Neural cell (in vitro differentiated cells): ENCODE measurements around the gene NRCAM. TPM values are rescaled to one million over a fixed set of nuclear protein-coding genes. Genes with fewer than 3 reads are reported as not detected.
"Not testable (repeated sequence)": the region's sequence is repeated elsewhere in the genome, so short reads cannot be mapped to it uniquely, and the experiment has no call there.

Source experiments
- H2AFZ ChIP-seq: fragments of 200-600, 300-800 bp; sonication (generic), shearing (Covaris generic); 2 replicates; pipeline ENCODE4 v1.6.0; 2014; ENCODE audit warnings: low read depth, mild to moderate bottlenecking, antibody characterized with exemption, low read length, moderate library complexity
- H3F3A ChIP-seq: fragments of 200-600 bp; shearing (Covaris generic); 2 replicates; pipeline ENCODE4 v1.6.1; 2016; ENCODE audit warnings: mild to moderate bottlenecking, moderate library complexity, mixed read lengths, antibody characterized with exemption, low read length; ENCODE audit not compliant: insufficient read depth, poor library complexity, severe bottlenecking
- H3K27ac ChIP-seq: fragments of 200-600, 300-800 bp; sonication (generic), shearing (Covaris generic); 2 replicates; pipeline ENCODE4 v1.5.1; 2014; ENCODE audit warnings: mild to moderate bottlenecking, low read length, moderate library complexity
- H3K27me3 ChIP-seq: fragments of 300-800, 200-600 bp; sonication (generic), shearing (Covaris generic); 2 replicates; pipeline ENCODE4 v1.6.0; 2014; ENCODE audit warnings: mild to moderate bottlenecking, low read depth, low read length, moderate library complexity; ENCODE audit not compliant: insufficient read depth
- H3K36me3 ChIP-seq: fragments of 300-800, 200-600 bp; sonication (generic), shearing (Covaris generic); 2 replicates; pipeline ENCODE4 v1.5.1; 2014; ENCODE audit warnings: mild to moderate bottlenecking, antibody characterized with exemption, low read length, moderate library complexity; ENCODE audit not compliant: insufficient read depth
- H3K4me2 ChIP-seq: fragments of 300-800, 200-600 bp; sonication (generic), shearing (Covaris generic); 2 replicates; pipeline ENCODE4 v1.6.0; 2014; ENCODE audit warnings: mild to moderate bottlenecking, low read length
- H3K4me3 ChIP-seq: fragments of 300-800, 200-600 bp; sonication (generic), shearing (Covaris generic); 2 replicates; pipeline ENCODE4 v1.5.1; 2014; ENCODE audit warnings: mild to moderate bottlenecking, low read length, moderate library complexity
- H3K79me2 ChIP-seq: fragments of 200-600 bp; shearing (Covaris generic); replicated peaks from 2 replicates; pipeline ENCODE4 v1.6.0; 2014; ENCODE audit warnings: mild to moderate bottlenecking, low read length, moderate library complexity; ENCODE audit not compliant: insufficient read depth
- H3K9ac ChIP-seq: fragments of 300-800, 200-600 bp; sonication (generic), shearing (Covaris generic); 2 replicates; pipeline ENCODE4 v1.6.1; 2016; ENCODE audit warnings: mild to moderate bottlenecking, low read length, mixed read lengths
- H3K9me2 ChIP-seq: fragments of 200-600 bp; shearing (Covaris generic); 2 replicates; pipeline ENCODE4 v1.6.1; 2016; ENCODE audit warnings: mild to moderate bottlenecking, low read length, mixed read lengths; ENCODE audit not compliant: insufficient read depth
- H3K9me3 ChIP-seq: fragments of 200-600, 300-800 bp; sonication (generic), shearing (Covaris generic); 2 replicates; pipeline ENCODE4 v1.6.1; 2016; ENCODE audit warnings: mild to moderate bottlenecking, mixed run types, low read length, moderate library complexity, mixed read lengths
- H4K20me1 ChIP-seq: fragments of 200-600 bp; shearing (Covaris generic); 2 replicates; pipeline ENCODE4 v1.6.1; 2016; ENCODE audit warnings: mild to moderate bottlenecking, mixed run types; ENCODE audit not compliant: insufficient read depth
- EP300 ChIP-seq: fragments of 450-650 bp; conservative IDR thresholded peaks from 2 replicates; pipeline ENCODE4 v1.6.1; 2014; ENCODE audit warnings: antibody characterized with exemption, mild to moderate bottlenecking, moderate library complexity; ENCODE audit not compliant: poor library complexity, severe bottlenecking
- EZH2 ChIP-seq: fragments of 200-600, 300-800 bp; shearing (Covaris generic), sonication (generic); IDR thresholded peaks from 2 replicates; pipeline ENCODE4 v1.6.1; 2014; ENCODE audit warnings: antibody characterized with exemption, low read length, borderline replicate concordance, mild to moderate bottlenecking; ENCODE audit not compliant: insufficient read depth, poor library complexity, severe bottlenecking
- MXI1 ChIP-seq: fragments of 450-650 bp; conservative IDR thresholded peaks from 2 replicates; pipeline ENCODE4 v1.6.1; 2014; ENCODE audit warnings: antibody characterized with exemption, mild to moderate bottlenecking; ENCODE audit not compliant: poor library complexity, severe bottlenecking
- POLR2AphosphoS5 ChIP-seq: IDR thresholded peaks from 2 replicates; pipeline ENCODE4 v1.6.1; 2012
- RAD21 ChIP-seq: fragments of 450-650 bp; conservative IDR thresholded peaks from 2 replicates; pipeline ENCODE4 v1.6.1; 2014; ENCODE audit warnings: antibody characterized with exemption, mild to moderate bottlenecking, moderate library complexity
- SMC3 ChIP-seq: fragments of 450-650 bp; conservative IDR thresholded peaks from 2 replicates; pipeline ENCODE4 v1.6.1; 2014; ENCODE audit warnings: antibody characterized with exemption, mild to moderate bottlenecking, moderate library complexity; ENCODE audit not compliant: poor library complexity
- TAF1 ChIP-seq: IDR thresholded peaks from 2 replicates; pipeline ENCODE4 v1.6.1; 2012; ENCODE audit warnings: low read depth
- polyA plus RNA-seq: library from polyadenylated mRNA; depleted of rRNA; stranded (reverse); fragments of >200 nt; gene quantifications from 2 replicates; pipeline ENCODE4 v1.2.3, GENCODE V29; 2014
- TF ChIP-seq, protein P1 (sequence below): fragments of 450-650 bp; IDR thresholded peaks from 2 replicates; pipeline ENCODE4 v1.5.1; 2014; ENCODE audit warnings: antibody characterized with exemption, mild to moderate bottlenecking, moderate library complexity; ENCODE audit not compliant: poor library complexity, severe bottlenecking
- TF ChIP-seq, protein P2 (sequence below): IDR thresholded peaks from 2 replicates; pipeline ENCODE4 v1.6.1; 2012; ENCODE audit warnings: borderline replicate concordance

The NRCAM gene
- polyA plus RNA-seq, 1 donor from 2014 or later = 90.9 TPM

DNA sequence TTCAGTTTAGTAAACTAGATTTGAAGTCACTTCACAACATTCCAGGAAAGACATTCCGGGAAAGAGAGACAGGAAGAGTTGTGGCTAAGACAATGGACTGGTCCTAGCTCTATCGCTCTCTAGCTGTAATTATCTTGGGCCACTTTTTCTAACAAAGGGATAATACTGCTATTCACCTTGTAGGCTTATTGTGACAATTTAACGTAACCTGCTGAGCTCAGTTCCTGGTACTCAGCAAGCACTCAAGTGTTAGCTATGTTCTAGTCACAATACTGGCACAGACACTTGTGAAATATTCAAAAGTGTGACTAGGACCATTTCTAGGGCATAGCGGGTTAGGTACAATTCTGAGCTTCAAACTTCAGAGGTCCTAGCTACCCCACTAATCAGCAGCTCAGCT lies 12.0 kb upstream of the NRCAM start:
- Histone ChIP-seq H4K20me1 (no peaks in the 10 kb centered on the region), H3K36me3 (no peaks in the 10 kb centered on the region), H3K4me3 (no peak overlapping the region), H3F3A (no peaks in the 10 kb centered on the region), H2AFZ (no peak overlapping the region), H3K79me2 (no peaks in the 10 kb centered on the region), H3K27ac (no peak overlapping the region), H3K27me3 (no peaks in the 10 kb centered on the region), H3K9me3 (no peaks in the 10 kb centered on the region), H3K9ac (no peak overlapping the region), H3K4me2 (no peak overlapping the region), H3K9me2 (no peaks in the 10 kb centered on the region)
- no peak for TF ChIP-seq POLR2AphosphoS5
- TF ChIP-seq SMC3 = no peak
- TF ChIP-seq RAD21 = no peak
- no peak for TF ChIP-seq TAF1

DNA sequence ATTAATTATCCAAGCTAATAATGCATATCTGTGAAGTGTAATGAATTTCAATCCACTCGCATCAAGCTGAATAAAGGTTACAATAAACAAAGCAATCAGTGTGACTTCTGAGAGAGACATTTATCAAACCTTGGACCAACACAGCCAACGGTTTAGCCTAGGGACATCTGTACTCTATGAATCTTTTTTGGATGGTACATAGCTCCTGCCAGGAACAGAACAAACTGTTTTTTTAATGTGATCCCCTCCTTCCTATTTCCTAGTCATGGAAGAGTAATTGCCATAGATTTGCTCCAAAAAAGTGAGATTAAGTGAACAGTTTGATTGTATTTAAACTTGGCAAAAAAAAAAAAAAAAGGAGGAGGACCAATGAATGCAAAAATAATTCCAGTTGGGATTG lies 11.2 kb upstream of the NRCAM start:
- Histone ChIP-seq H3K79me2 (no peaks in the 10 kb centered on the region), H4K20me1 (no peaks in the 10 kb centered on the region), H3F3A (no peaks in the 10 kb centered on the region), H3K9ac (no peak overlapping the region), H3K27me3 (no peaks in the 10 kb centered on the region), H3K4me3 (no peak overlapping the region), H3K27ac (no peak overlapping the region), H3K9me3 (no peaks in the 10 kb centered on the region), H3K9me2 (no peaks in the 10 kb centered on the region), H3K4me2 (no peak overlapping the region), H2AFZ (no peak overlapping the region), H3K36me3 (no peaks in the 10 kb centered on the region)
- no peak for TF ChIP-seq EP300
- no peak for TF ChIP-seq POLR2AphosphoS5
- TF ChIP-seq, protein P1, sequence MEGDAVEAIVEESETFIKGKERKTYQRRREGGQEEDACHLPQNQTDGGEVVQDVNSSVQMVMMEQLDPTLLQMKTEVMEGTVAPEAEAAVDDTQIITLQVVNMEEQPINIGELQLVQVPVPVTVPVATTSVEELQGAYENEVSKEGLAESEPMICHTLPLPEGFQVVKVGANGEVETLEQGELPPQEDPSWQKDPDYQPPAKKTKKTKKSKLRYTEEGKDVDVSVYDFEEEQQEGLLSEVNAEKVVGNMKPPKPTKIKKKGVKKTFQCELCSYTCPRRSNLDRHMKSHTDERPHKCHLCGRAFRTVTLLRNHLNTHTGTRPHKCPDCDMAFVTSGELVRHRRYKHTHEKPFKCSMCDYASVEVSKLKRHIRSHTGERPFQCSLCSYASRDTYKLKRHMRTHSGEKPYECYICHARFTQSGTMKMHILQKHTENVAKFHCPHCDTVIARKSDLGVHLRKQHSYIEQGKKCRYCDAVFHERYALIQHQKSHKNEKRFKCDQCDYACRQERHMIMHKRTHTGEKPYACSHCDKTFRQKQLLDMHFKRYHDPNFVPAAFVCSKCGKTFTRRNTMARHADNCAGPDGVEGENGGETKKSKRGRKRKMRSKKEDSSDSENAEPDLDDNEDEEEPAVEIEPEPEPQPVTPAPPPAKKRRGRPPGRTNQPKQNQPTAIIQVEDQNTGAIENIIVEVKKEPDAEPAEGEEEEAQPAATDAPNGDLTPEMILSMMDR = no peak
- TF ChIP-seq RAD21 = no peak
- no peak for TF ChIP-seq SMC3
- TF ChIP-seq, protein P2, sequence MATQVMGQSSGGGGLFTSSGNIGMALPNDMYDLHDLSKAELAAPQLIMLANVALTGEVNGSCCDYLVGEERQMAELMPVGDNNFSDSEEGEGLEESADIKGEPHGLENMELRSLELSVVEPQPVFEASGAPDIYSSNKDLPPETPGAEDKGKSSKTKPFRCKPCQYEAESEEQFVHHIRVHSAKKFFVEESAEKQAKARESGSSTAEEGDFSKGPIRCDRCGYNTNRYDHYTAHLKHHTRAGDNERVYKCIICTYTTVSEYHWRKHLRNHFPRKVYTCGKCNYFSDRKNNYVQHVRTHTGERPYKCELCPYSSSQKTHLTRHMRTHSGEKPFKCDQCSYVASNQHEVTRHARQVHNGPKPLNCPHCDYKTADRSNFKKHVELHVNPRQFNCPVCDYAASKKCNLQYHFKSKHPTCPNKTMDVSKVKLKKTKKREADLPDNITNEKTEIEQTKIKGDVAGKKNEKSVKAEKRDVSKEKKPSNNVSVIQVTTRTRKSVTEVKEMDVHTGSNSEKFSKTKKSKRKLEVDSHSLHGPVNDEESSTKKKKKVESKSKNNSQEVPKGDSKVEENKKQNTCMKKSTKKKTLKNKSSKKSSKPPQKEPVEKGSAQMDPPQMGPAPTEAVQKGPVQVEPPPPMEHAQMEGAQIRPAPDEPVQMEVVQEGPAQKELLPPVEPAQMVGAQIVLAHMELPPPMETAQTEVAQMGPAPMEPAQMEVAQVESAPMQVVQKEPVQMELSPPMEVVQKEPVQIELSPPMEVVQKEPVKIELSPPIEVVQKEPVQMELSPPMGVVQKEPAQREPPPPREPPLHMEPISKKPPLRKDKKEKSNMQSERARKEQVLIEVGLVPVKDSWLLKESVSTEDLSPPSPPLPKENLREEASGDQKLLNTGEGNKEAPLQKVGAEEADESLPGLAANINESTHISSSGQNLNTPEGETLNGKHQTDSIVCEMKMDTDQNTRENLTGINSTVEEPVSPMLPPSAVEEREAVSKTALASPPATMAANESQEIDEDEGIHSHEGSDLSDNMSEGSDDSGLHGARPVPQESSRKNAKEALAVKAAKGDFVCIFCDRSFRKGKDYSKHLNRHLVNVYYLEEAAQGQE = no peak
- TF ChIP-seq EZH2 = no peak
- TF ChIP-seq TAF1 = no peak
- TF ChIP-seq MXI1 = no peak

DNA sequence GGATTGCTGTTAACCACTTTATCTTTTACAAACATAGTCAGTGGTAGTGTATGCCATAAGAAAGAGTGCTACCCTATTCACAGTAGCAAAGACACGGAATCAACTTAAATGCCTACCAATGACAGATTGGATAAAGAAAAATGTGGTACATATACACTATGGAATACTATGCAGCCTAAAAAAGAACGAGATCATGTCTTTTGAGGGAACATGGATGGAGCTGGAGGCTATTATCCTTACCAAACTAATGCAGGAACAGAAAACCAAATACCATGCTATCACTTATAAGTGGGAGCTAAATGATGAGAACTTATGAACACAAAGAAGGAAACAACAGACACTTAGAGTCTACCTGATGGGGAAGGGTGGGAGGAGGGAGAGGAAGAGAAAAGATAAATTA lies 10.1 kb upstream of the NRCAM start:
- not testable (repeated sequence) for H3K4me3 ChIP-seq, H3K9ac ChIP-seq, H3K4me2 ChIP-seq, H4K20me1 ChIP-seq, H2AFZ ChIP-seq, H3K79me2 ChIP-seq, H3K27ac ChIP-seq, H3K9me3 ChIP-seq, H3F3A ChIP-seq, H3K9me2 ChIP-seq, H3K36me3 ChIP-seq, H3K27me3 ChIP-seq
